ENCODE measurements around the gene ZBTB7A.
"Not testable (repeated sequence)": the region's sequence is repeated elsewhere in the genome, so short reads cannot be mapped to it uniquely, and the experiment has no call there.

DNA sequence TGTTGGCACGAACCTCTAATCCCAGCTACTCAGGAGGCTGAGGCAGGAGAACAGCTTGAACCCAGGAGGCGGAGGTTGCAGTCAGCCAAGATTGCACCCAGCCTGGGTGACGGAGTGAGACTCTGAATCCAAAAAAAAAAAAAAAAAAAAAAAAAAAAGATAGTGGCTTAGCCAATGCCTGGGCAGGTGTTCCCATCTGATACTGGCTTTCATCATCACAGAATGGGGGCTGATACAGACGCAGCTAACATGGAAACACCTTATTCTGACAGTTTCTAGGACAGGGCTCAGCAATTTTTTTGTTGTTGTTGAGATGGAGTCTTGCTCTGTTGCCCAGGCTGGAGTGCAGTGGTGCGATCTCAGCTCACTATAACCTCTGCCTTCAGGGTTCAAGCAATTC, 65.9 kb downstream of the ZBTB7A start:
- not testable (repeated sequence) for TF ChIP-seq POLR2A (IDR thresholded peaks at IDR 0.05; ENCODE audit: low read depth, low read length); CHD4 (IDR thresholded peaks at IDR 0.05); KDM1A (IDR thresholded peaks at IDR 0.05; ENCODE audit: borderline replicate concordance); POLR2AphosphoS5 (IDR thresholded peaks at IDR 0.05; ENCODE audit: low read length)
- TF ChIP-seq, protein P1, sequence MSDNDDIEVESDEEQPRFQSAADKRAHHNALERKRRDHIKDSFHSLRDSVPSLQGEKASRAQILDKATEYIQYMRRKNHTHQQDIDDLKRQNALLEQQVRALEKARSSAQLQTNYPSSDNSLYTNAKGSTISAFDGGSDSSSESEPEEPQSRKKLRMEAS (IDR thresholded peaks at IDR 0.05; ENCODE audit: low read depth, low read length): not testable (repeated sequence)
- TF ChIP-seq, protein P2, sequence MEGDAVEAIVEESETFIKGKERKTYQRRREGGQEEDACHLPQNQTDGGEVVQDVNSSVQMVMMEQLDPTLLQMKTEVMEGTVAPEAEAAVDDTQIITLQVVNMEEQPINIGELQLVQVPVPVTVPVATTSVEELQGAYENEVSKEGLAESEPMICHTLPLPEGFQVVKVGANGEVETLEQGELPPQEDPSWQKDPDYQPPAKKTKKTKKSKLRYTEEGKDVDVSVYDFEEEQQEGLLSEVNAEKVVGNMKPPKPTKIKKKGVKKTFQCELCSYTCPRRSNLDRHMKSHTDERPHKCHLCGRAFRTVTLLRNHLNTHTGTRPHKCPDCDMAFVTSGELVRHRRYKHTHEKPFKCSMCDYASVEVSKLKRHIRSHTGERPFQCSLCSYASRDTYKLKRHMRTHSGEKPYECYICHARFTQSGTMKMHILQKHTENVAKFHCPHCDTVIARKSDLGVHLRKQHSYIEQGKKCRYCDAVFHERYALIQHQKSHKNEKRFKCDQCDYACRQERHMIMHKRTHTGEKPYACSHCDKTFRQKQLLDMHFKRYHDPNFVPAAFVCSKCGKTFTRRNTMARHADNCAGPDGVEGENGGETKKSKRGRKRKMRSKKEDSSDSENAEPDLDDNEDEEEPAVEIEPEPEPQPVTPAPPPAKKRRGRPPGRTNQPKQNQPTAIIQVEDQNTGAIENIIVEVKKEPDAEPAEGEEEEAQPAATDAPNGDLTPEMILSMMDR (IDR thresholded peaks at IDR 0.05 in 2 of 3, conservative IDR thresholded peaks at IDR 0.05 in 1 of 3; ENCODE audit: control insufficient read depth in 2 of 3, extremely low read depth in 1 of 3, insufficient read depth in 1 of 3, low read depth in 3 of 3, low read length in 3 of 3): not testable (repeated sequence)

Data from GM12878 (cell line).